HepG2 (cell line): Measurements from ENCODE around the gene H2AZ1. TPM values are rescaled to one million over a fixed set of nuclear protein-coding genes. Genes with fewer than 3 reads are reported as not detected.

ENCODE experiments used
- ATAC-seq: fragments of 200-7000 bp; cut with Tn5 transposase; 3 replicates; pipeline ENCODE4 v1.9.1; 2020; ENCODE audit warnings: mild to moderate bottlenecking, moderate library complexity
- BruUV-seq: library from RNA; stranded (reverse); fragments of 400-500 nt; replicated peaks from 2 replicates; lab custom pipeline; 2021; lab: Mats Ljungman, UMichigan
- CTCF ChIA-PET: fragments of 300-600 bp; formaldehyde crosslinking; extraction: SDS; loops from one replicate; lab custom pipeline; 2021; ENCODE audit warnings: low total read pairs, inconsistent platforms, low intra/inter-chr PET ratio; lab: Yijun Ruan, JAX
- POLR2A ChIA-PET: fragments of 350-600 bp; sonication (Branson Sonifier 250); formaldehyde crosslinking; loops from one replicate; lab custom pipeline; 2020; ENCODE audit warnings: antibody characterized with exemption, inconsistent platforms; lab: Yijun Ruan, JAX
- DNase-seq: peaks from one replicate; pipeline ENCODE4 v3.0.0-alpha.2; 2015; ENCODE audit warnings: low spot score
- FAIRE-seq: peaks from 3 replicates; lab custom pipeline; 2011; peaks lifted over from hg19 to GRCh38; lab: Jason Lieb, UNC
- H2AFZ ChIP-seq: one replicate; pipeline ENCODE4 v1.6.1; 2011; ENCODE audit warnings: low read length, inconsistent platforms
- H3K27ac ChIP-seq: fragments of 300-600 bp; 3 replicates; pipeline ENCODE4 v1.8.0; 2011; ENCODE audit warnings: mixed run types, mild to moderate bottlenecking, mixed read lengths, low read length, inconsistent platforms; ENCODE audit not compliant: insufficient read depth; ENCODE audit errors: extremely low read length
- H3K27me3 ChIP-seq, 2 experiments: fragments of 200-600 bp in 1 of 2; 2 replicates in 1 of 2; 3 replicates in 1 of 2; pipeline versions ENCODE4 v1.6.0 to v1.8.0; 2011; ENCODE audit warnings: low read length in 2 of 2, mild to moderate bottlenecking in 2 of 2, moderate library complexity in 2 of 2, inconsistent platforms in 1 of 2; ENCODE audit not compliant: insufficient read depth in 2 of 2, control insufficient read depth in 1 of 2
- H3K36me3 ChIP-seq, 2 experiments: fragments of 200-600 bp in 1 of 2; replicated peaks in 1 of 2; 2 replicates in 1 of 2; 3 replicates in 1 of 2; pipeline versions ENCODE4 v1.5.1 to v1.8.0; 2011; ENCODE audit warnings: low read length in 2 of 2, inconsistent platforms in 1 of 2; ENCODE audit not compliant: insufficient read depth in 2 of 2, control insufficient read depth in 1 of 2
- H3K4me1 ChIP-seq: 2 replicates; pipeline ENCODE4 v1.5.1; 2012; ENCODE audit warnings: low read length, inconsistent platforms; ENCODE audit not compliant: insufficient read depth
- H3K4me2 ChIP-seq: 2 replicates; pipeline ENCODE4 v1.6.0; 2011; ENCODE audit warnings: low read depth, low read length, inconsistent platforms
- H3K4me3 ChIP-seq, 3 experiments: fragments of 200-600 bp in 1 of 3; sonication (generic), shearing (Covaris generic) in 1 of 3; replicated peaks in 1 of 3; 2 replicates each; pipeline ENCODE4 v1.5.1; 2011 to 2016; ENCODE audit warnings: low read length in 3 of 3, inconsistent platforms in 2 of 3, low read depth in 2 of 3, mild to moderate bottlenecking in 2 of 3, control low read depth in 1 of 3, mixed read lengths in 1 of 3; ENCODE audit not compliant: insufficient read depth in 1 of 3
- H3K79me2 ChIP-seq: one replicate; pipeline ENCODE4 v1.6.1; 2011; ENCODE audit warnings: low read length, inconsistent platforms; ENCODE audit not compliant: insufficient read depth
- H3K9ac ChIP-seq: 2 replicates; pipeline ENCODE4 v1.6.0; 2011; ENCODE audit warnings: mild to moderate bottlenecking, low read depth, low read length, inconsistent platforms; ENCODE audit not compliant: insufficient read depth
- H3K9me3 ChIP-seq: 2 replicates; pipeline ENCODE4 v1.5.1; 2012; ENCODE audit warnings: mild to moderate bottlenecking, low read length
- H4K20me1 ChIP-seq: 2 replicates; pipeline ENCODE4 v1.6.0; 2011; ENCODE audit warnings: inconsistent platforms, mild to moderate bottlenecking, low read length, moderate library complexity; ENCODE audit not compliant: insufficient read depth
- CTCF ChIP-seq: sonication (generic); formaldehyde crosslinking; IDR thresholded peaks from 2 replicates; pipeline ENCODE4 v1.5.0; 2020; ENCODE audit warnings: mild to moderate bottlenecking, missing genetic modification reagents, moderate library complexity
- GATAD1 ChIP-seq: IDR thresholded peaks from 2 replicates; pipeline ENCODE4 v1.6.1; 2016; ENCODE audit warnings: missing genetic modification reagents, missing compliant biosample characterization
- STAG1 ChIP-seq: sonication (generic); formaldehyde crosslinking; IDR thresholded peaks from 2 replicates; pipeline ENCODE4 v1.4.0; 2020; ENCODE audit warnings: missing genetic modification reagents
- WGBS: methylation state at CpG from one replicate; pipeline ENCODE4 v1.1.6; 2017; ENCODE audit warnings: low lambda C conversion rate; 5-methylcytosine and 5-hydroxymethylcytosine counted together
- in situ Hi-C: cut with HindIII; loops from 2 replicates; pipeline ENCODE4 v1.10.0; 2017; ENCODE audit warnings: low pct_unique_long_range_greater_than_20kb; ENCODE audit not compliant: extremely low pct_ligation_motif_present
- intact Hi-C: fragments of 100-400 bp; cut with micrococcal nuclease; formaldehyde crosslinking; loops from one replicate; pipeline ENCODE4 v1.10.0; 2022; ENCODE audit not compliant: unreplicated experiment
- polyA plus RNA-seq, 8 experiments: library from polyadenylated mRNA; depleted of rRNA in 3 of 8; stranded (reverse) in 7 of 8; unstranded in 1 of 8; fragments of >200 nt; fragmentation: Illumina TruSeq in 4 of 8; extraction: Trizol in 4 of 8; gene quantifications; 2 replicates each; pipeline versions ENCODE4 v1.2.1 to v1.2.3, GENCODE V29; 2011 to 2016; ENCODE audit warnings: low read depth in 4 of 8, missing spikeins in 1 of 8, mixed read lengths in 1 of 8; ENCODE audit not compliant: insufficient read depth in 1 of 8
- total RNA-seq, 5 experiments: library from RNA; depleted of rRNA; stranded (reverse); fragments of >200 nt; fragmentation: Illumina TruSeq; extraction: Trizol; gene quantifications; 2 replicates each; pipeline ENCODE4 v1.2.3, GENCODE V29; 2016; ENCODE audit warnings: low read depth in 1 of 5
- TF ChIP-seq, protein P1 (sequence below): sonication (generic); formaldehyde crosslinking; IDR thresholded peaks from 2 replicates; pipeline ENCODE4 v1.4.0; 2020; ENCODE audit warnings: missing genetic modification reagents
- TF ChIP-seq, protein P2 (sequence below): sonication (generic); formaldehyde crosslinking; IDR thresholded peaks from 2 replicates; pipeline ENCODE4 v1.4.0; 2020; ENCODE audit warnings: missing genetic modification reagents, borderline replicate concordance

H2AZ1 gene
- total and polyA plus RNA-seq, 2 of the 13 experiments (the other 11 are each of a cell fraction or from before 2014, with no cell fraction given) = 301 to 574 TPM

- TF ChIP-seq, protein P1, sequence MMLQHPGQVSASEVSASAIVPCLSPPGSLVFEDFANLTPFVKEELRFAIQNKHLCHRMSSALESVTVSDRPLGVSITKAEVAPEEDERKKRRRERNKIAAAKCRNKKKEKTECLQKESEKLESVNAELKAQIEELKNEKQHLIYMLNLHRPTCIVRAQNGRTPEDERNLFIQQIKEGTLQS (CRISPR knock-in tag) = 0 out of 2 replicates have a peak, but pooled peaks have one; percentile 28
- TF ChIP-seq, protein P2, sequence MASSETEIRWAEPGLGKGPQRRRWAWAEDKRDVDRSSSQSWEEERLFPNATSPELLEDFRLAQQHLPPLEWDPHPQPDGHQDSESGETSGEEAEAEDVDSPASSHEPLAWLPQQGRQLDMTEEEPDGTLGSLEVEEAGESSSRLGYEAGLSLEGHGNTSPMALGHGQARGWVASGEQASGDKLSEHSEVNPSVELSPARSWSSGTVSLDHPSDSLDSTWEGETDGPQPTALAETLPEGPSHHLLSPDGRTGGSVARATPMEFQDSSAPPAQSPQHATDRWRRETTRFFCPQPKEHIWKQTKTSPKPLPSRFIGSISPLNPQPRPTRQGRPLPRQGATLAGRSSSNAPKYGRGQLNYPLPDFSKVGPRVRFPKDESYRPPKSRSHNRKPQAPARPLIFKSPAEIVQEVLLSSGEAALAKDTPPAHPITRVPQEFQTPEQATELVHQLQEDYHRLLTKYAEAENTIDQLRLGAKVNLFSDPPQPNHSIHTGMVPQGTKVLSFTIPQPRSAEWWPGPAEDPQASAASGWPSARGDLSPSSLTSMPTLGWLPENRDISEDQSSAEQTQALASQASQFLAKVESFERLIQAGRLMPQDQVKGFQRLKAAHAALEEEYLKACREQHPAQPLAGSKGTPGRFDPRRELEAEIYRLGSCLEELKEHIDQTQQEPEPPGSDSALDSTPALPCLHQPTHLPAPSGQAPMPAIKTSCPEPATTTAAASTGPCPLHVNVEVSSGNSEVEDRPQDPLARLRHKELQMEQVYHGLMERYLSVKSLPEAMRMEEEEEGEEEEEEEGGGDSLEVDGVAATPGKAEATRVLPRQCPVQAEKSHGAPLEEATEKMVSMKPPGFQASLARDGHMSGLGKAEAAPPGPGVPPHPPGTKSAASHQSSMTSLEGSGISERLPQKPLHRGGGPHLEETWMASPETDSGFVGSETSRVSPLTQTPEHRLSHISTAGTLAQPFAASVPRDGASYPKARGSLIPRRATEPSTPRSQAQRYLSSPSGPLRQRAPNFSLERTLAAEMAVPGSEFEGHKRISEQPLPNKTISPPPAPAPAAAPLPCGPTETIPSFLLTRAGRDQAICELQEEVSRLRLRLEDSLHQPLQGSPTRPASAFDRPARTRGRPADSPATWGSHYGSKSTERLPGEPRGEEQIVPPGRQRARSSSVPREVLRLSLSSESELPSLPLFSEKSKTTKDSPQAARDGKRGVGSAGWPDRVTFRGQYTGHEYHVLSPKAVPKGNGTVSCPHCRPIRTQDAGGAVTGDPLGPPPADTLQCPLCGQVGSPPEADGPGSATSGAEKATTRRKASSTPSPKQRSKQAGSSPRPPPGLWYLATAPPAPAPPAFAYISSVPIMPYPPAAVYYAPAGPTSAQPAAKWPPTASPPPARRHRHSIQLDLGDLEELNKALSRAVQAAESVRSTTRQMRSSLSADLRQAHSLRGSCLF (CRISPR knock-in tag) = no peak
Measured at GRCh38 chr4:99949999-99950912, at the start of gene H2AZ1 (continued).

DNA sequence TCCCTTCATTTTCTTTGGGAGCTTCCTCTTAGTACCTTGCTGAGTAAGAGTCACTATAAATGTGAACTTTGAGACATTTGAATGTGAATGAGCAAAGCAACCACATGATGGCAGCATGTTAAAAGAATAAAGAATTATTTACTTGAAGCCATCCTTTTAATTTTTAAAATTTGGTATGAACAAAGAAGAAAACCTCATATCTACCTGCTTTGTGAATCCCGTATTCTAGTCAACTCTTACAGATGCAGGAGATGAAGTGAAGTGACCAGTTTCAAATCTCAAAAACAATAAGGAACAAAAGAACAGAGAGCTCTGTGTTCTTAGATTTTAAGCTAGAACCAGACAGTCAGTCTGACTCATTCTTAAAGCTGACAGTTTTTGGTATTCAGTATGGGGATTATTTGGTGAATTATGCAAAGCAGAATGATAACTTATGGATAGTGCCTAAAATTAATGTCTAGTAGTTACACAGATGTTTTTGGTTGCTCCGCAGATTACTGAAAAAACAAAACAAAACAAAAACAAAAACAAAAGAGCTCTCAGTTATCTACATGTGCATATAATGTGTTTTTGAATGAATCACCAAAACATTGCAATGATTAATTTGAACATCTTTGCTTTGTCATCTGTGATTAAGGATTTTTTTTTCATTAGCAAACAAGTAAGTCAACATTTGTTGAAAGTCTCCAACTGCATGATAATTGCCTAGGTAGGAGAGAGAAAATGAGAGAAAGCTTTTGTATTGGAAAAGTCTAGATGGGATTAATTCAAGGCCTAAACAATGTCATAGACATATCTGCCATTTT is 48.2 kb upstream of the H2AZ1 start:
- Histone ChIP-seq H3K9me3 (no peaks in the 10 kb centered on the region), H3K79me2 (no peaks in the 10 kb centered on the region), H3K27ac (no peak overlapping the region), H3K36me3 (no peaks in the 10 kb centered on the region), H3K4me3 (no peak overlapping the region), H4K20me1 (no peaks in the 10 kb centered on the region), H3K27me3 (no peaks in the 10 kb centered on the region), H2AFZ (no peak overlapping the region), H3K4me2 (no peak overlapping the region), H3K9ac (no peak overlapping the region), H3K4me1 (no peaks in the 10 kb centered on the region)
- intact Hi-C loops (loop anchor here (5.0 kb wide), 1 partner anchor 99 kb away; no protein-coding TSS in a partner anchor), in situ Hi-C loops (no loop called here)
- ChIA-PET POLR2A (no interaction called here), CTCF (interaction anchor here (1.4 kb wide), 1 partner anchor 98 kb away, joined by 4 read pairs; no protein-coding TSS in a partner anchor)
- 42% methylated on average over 2 of the region's 2 CpGs for WGBS
- ATAC-seq (peak; percentile 30; the same call in 1 of the 3 replicates), DNase-seq (peak; percentile 9), FAIRE-seq (no peak)
- no TSS peak for BruUV-seq
- TF ChIP-seq CTCF (CRISPR knock-in tag) (peak; percentile 38), GATAD1 (CRISPR knock-in tag) (no peak), STAG1 (peak; percentile 44)
